DND-41 (cell line): ENCODE measurements around the gene OTX1.

Source experiments
- CTCF ChIP-seq: IDR thresholded peaks from 2 replicates; pipeline ENCODE4 v1.5.1; 2012; ENCODE audit warnings: borderline replicate concordance, low read length, moderate library complexity, mild to moderate bottlenecking; ENCODE audit not compliant: poor library complexity, severe bottlenecking; ENCODE audit errors: extremely low read depth
- EZH2 ChIP-seq: IDR thresholded peaks from 3 replicates; pipeline ENCODE4 v1.6.1; 2012; ENCODE audit warnings: borderline replicate concordance, low read depth, mild to moderate bottlenecking, moderate library complexity, low read length, inconsistent platforms; ENCODE audit not compliant: severe bottlenecking

GRCh38 chr2:63104482-63104881, 53.9 kb downstream of the OTX1 start:
- TF ChIP-seq EZH2 (no peak), CTCF (no peak)
